Activated naive CD4-positive, alpha-beta T cell treated with anti-CD3 and anti-CD28 coated beads, Interleukin-2, amount 50 U/mL, for 72 hours (primary cell): ENCODE results near the gene SUPT6H. TPM values are rescaled to one million over a fixed set of nuclear protein-coding genes. Genes with fewer than 3 reads are reported as not detected.
"Not testable (repeated sequence)": the region's sequence is repeated elsewhere in the genome, so short reads cannot be mapped to it uniquely, and the experiment has no call there.

Experiments used
- ATAC-seq, 2 donors: fragments of 150-1000 bp; cut with Tn5 transposase; 2 replicates each; pipeline ENCODE4 v1.10.0; 2021; ENCODE audit warnings: mild to moderate bottlenecking in 2 of 2, moderate library complexity in 2 of 2
- DNase-seq, 2 donors: peaks; one replicate each; pipeline ENCODE4 v3.0.0; 2021 to 2022; ENCODE audit warnings: low spot score in 2 of 2
- H3K27ac Mint-ChIP-seq, 2 donors: one replicate each; pipeline ENCODE4 v1.8.0; 2022; ENCODE audit warnings: mild to moderate bottlenecking in 2 of 2, mixed read lengths in 2 of 2
- H3K36me3 Mint-ChIP-seq, 2 donors: one replicate each; pipeline ENCODE4 v1.8.0; 2022; ENCODE audit warnings: mixed read lengths in 2 of 2
- H3K9me3 Mint-ChIP-seq, 2 donors: one replicate each; pipeline ENCODE4 v1.8.0; 2022; ENCODE audit warnings: mixed read lengths in 2 of 2
- total RNA-seq, 2 donors: library from RNA; stranded (reverse); gene quantifications; one replicate each; pipeline ENCODE4 v1.2.3, GENCODE V29; 2022

SUPT6H gene
- total RNA-seq, 2 donors from 2014 or later: 70.0 to 91.8 TPM

GRCh38 chr17:28643983-28644786, 17.8 kb upstream of the SUPT6H start:
- Mint-ChIP-seq H3K9me3 (no peaks in the 10 kb centered on the region), H3K36me3 (peaks cover 32 to 37% of the 10 kb centered on the region in 2 donors), H3K27ac (peak overlapping the region; percentile 89 to 95)
- DNase-seq: peak in 1 of 2 donors; percentile 23
- ATAC-seq: peak; percentile 0 to 1

DNA sequence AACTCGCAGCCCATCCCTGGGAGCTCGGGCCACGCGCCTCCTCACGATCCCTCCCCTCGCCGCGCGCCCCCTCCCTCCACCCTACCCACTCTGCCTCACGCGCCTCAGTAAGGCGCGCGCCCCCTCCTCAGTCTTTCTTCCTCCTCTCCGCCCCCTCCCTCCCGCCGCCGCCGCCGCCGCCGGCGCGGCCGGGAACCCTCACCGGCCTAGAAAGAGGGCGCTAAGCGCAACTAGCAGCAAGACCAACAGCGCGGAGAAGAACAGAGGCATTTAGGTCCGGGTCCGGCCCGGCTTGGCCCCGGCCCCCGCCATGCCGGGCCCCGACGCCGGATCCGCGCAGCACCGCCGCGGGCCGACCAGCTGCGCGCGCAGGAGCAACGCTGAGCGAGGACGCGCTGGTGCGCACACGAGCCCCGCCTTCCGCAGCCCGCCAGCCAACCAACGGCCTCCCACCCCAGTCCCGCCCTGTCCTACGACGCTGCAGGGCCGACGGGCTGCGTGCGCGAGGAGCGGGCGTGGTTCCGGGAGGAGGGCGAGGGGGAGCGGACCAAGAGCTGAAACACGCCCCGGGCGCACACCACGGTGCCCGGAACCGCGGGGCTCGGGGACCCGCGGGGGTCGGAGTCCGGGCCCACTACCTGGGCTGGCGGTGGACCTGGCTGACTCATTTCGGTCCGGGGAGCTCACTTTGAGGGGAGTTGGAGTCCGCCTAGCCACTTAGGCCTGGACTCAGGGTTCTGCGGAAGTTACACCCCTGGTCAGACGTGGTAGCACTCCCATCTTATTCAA, 17.0 kb upstream of the SUPT6H start, which contains the start of gene BLTP2:
BLTP2 (minus strand) TSS at position 372 of the 789 bp plus-strand sequence; CDS start at position 270, 102 bp downstream.
- Mint-ChIP-seq H3K9me3 (no peaks in the 10 kb centered on the region), H3K27ac (peak within 1 kb of the TSS; percentile 89 to 95), H3K36me3 (peaks cover 27 to 32% of the 10 kb centered on the region in 2 donors)
- DNase-seq: peak; percentile 91 to 94
- peak; percentile 98 to 99 for ATAC-seq

DNA sequence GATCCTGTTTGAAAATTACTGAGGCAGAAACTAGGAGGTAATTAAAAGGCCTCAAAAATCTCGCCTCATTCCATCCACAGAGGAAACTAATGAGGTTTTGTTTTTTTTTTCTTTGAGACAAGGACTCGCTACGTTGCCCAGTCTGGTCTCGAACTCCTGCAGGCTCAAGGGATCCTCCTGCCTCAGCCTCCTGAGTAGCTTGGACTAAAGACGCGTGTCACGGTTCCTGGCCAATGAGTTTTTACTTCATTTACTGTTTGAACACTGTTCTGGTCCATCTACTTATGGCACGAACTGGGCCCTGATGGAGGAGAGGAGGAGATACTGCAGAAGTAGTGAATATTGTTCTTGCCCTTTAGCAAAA, 16.4 kb upstream of the SUPT6H start:
- Mint-ChIP-seq H3K27ac (peak overlapping the region; percentile 65 to 95), H3K9me3 (no peaks in the 10 kb centered on the region), H3K36me3 (peaks cover 22 to 28% of the 10 kb centered on the region in 2 donors)
- peak in 1 of 2 donors; percentile 16 for DNase-seq
- ATAC-seq: no peak

DNA sequence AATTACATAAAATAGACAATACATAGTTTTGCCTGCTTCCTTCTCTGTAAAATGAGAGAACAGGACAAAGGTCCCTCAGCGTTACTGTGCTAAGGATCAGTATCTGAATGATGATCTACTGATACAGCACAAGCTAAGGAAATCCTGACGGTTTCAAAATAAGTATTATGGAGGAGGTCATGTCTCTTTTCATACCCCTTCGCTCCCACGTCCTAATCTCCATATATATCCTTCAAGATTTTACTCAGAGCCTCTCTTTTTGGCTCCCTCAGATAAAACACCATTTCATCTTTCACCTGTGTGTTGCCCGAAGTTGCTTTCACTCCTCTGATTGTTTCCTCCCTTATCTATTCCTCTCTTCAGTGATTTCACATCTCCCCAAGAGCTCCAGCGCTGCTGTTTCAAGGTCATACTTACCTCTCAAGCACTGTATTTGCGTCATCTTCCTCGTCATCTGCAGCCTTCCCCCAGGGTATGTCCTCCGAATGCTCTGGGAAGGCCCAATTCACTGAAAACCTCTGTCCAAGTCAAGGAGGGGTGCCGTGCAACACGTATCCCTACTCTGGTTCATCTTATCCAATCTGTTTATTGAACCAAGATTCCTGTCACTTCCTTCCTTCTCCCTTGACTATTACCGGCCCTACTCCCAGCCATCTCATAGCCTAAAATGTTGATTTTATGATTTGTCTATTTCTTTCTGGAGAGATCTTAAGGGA, 15.8 kb upstream of the SUPT6H start:
- Mint-ChIP-seq H3K27ac (peak overlapping the region; percentile 65 to 95), H3K9me3 (no peaks in the 10 kb centered on the region), H3K36me3 (peaks cover 21 to 26% of the 10 kb centered on the region in 2 donors)
- ATAC-seq (no peak), DNase-seq (peak in 1 of 2 donors; percentile 5)

GRCh38 chr17:28648698-28649097, 13.3 kb upstream of the SUPT6H start:
- Mint-ChIP-seq H3K9me3 (no peaks in the 10 kb centered on the region), H3K27ac (peak overlapping the region in 1 of 2 donors; percentile 9), H3K36me3 (peaks cover 8 to 15% of the 10 kb centered on the region in 2 donors)
- no peak for ATAC-seq
- DNase-seq: no peak

GRCh38 chr17:28655160-28655559, 6.8 kb upstream of the SUPT6H start:
- DNase-seq (no peak), ATAC-seq (peak; percentile 63 to 79)
- Mint-ChIP-seq H3K36me3 (peaks cover 5 to 6% of the 10 kb centered on the region in 2 donors), H3K27ac (peak overlapping the region in 1 of 2 donors; percentile 19), H3K9me3 (no peaks in the 10 kb centered on the region)

DNA sequence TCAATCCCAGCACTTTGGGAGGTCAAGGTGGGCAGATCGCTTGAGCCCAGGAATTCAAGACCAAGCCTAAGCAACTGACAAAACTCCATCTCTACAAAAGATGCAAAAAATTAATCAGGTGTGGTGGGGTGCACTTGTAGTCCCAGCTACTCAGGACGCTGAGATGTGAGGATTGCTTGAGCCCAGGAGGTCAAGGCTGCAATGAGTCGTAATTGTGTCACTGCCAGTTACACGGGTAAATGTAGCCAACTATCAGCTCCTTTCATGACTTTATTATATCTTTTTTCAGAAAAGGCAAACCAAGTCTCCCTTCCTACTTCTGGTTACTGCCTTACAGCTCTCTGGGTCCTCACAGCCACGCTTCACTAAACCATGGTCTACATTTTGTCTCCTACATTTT, 4.2 kb upstream of the SUPT6H start:
- no peak for ATAC-seq
- H3K36me3 Mint-ChIP-seq: peaks cover 18 to 26% of the 10 kb centered on the region in 2 donors
- H3K27ac Mint-ChIP-seq: peak overlapping the region in 1 of 2 donors; percentile 24
- DNase-seq: no peak
- no peaks in the 10 kb centered on the region for H3K9me3 Mint-ChIP-seq

DNA sequence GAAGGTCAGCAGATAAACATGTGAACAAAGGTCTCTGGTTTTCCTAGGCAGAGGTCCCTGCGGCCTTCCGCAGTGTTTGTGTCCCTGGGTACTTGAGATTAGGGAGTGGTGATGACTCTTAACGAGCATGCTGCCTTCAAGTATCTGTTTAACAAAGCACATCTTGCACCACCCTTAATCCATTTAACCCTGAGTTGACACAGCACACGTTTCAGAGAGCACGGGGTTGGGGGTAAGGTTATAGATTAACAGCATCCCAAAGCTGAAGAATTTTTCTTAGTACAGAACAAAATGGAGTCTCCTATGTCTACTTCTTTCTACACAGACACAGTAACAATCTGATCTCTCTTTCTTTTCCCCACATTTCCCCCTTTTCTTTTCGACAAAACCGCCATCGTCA, 3.7 kb upstream of the SUPT6H start:
- Mint-ChIP-seq H3K27ac (peak overlapping the region in 1 of 2 donors; percentile 24), H3K36me3 (peaks cover 24 to 31% of the 10 kb centered on the region in 2 donors)
- ATAC-seq, H3K9me3 Mint-ChIP-seq, DNase-seq: not testable (repeated sequence)

DNA sequence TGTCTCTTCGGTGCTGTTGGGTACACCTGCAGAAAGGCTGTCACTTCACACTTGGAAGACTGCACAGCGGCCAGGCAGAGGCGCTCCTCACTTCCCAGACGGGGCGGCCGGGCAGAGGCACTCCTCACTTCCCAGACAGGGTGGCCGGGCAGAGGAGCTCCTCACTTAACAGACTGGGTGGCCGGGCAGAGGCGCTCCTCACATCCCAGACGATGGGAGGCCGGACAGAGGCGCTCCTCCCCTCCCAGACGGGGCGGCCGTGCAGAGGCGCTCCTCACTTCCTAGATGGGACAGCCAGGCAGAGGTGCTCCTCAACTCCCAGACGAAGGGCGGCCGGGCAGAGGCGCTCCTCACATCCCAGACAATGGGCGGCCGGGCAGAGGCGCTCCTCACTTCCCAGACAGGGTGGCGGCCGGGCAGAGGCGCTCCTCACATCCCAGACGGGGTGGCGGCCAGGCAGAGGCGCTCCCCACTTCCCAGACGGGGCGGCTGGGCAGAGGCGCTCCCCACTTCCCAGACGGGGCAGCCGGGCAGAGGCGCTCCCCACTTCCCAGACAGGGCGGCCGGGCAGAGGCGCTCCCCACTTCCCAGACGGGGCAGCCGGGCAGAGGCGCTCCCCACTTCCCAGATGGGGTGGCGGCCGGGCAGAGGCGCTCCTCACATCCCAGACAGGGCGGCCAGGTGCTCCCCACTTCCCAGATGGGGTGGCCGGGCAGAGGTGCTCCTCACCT, 3.1 kb upstream of the SUPT6H start:
- not testable (repeated sequence) for ATAC-seq, DNase-seq, H3K27ac Mint-ChIP-seq, H3K9me3 Mint-ChIP-seq
- H3K36me3 Mint-ChIP-seq: peaks cover 27 to 37% of the 10 kb centered on the region in 2 donors

DNA sequence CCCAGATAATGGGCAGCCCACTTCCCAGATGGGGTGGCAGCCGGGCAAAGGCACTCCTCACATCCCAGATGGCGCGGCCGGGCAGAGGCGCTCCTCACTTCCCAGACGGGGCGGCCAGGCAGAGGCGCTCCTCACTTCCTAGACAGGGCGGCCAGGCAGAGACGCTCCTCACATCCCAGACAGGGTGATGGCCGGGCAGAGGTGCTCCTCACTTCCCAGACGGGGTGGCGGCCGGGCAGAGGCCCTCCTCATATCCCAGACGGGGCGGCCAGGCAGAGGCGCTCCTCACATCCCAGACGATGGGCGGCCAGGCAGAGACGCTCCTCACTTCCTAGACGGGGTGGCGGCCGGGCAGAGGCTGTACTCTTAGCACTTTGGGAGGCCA, 2.5 kb upstream of the SUPT6H start:
- H3K9me3 Mint-ChIP-seq, DNase-seq, ATAC-seq: not testable (repeated sequence)
- Mint-ChIP-seq H3K36me3 (peaks cover 27 to 41% of the 10 kb centered on the region in 2 donors), H3K27ac (peak overlapping the region in 1 of 2 donors; percentile 96)

- DNase-seq (no peak), ATAC-seq (no peak)
- Mint-ChIP-seq H3K9me3 (no peaks in the 10 kb centered on the region), H3K27ac (peak overlapping the region; percentile 96 to 99), H3K36me3 (peaks cover 34 to 41% of the 10 kb centered on the region in 2 donors)
Measured at GRCh38 chr17:28662527-28662829, 473 bp downstream of the SUPT6H start.

GRCh38 chr17:28663723-28664122, 1.7 kb downstream of the SUPT6H start:
- Mint-ChIP-seq H3K27ac (peak overlapping the region; percentile 96 to 99), H3K36me3 (peaks cover 34 to 41% of the 10 kb centered on the region in 2 donors), H3K9me3 (no peaks in the 10 kb centered on the region)
- ATAC-seq (no peak), DNase-seq (no peak)

- H3K9me3 Mint-ChIP-seq: no peaks in the 10 kb centered on the region
- DNase-seq: no peak
- no peak for ATAC-seq
- H3K36me3 Mint-ChIP-seq: peaks cover 29 to 33% of the 10 kb centered on the region in 2 donors
- H3K27ac Mint-ChIP-seq: peak overlapping the region in 1 of 2 donors; percentile 1
Measured at GRCh38 chr17:28665994-28666393, 4.0 kb downstream of the SUPT6H start.

DNA sequence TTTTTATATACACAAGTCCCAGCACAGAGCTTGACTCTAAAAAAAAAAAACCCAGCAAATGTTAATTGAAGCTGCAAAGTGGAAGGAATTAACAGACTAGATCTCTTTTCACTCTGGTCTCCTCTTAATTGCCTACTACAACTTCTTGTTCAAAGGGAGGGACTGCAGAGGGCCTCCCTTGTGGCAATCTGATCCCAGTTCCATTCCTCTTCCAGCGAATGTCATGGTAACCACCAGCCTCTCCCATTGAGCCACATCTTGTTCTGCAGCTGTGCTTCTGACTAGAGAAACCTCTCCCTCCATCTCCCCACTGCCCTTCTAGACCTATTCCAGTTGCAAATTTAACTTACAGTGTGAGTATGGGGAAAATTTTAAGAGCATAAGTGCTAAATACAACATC, 5.9 kb downstream of the SUPT6H start:
- H3K27ac Mint-ChIP-seq: peak overlapping the region in 1 of 2 donors; percentile 63
- DNase-seq (no peak), ATAC-seq (no peak)
- peaks cover 15 to 21% of the 10 kb centered on the region in 2 donors for H3K36me3 Mint-ChIP-seq
- H3K9me3 Mint-ChIP-seq: no peaks in the 10 kb centered on the region

DNA sequence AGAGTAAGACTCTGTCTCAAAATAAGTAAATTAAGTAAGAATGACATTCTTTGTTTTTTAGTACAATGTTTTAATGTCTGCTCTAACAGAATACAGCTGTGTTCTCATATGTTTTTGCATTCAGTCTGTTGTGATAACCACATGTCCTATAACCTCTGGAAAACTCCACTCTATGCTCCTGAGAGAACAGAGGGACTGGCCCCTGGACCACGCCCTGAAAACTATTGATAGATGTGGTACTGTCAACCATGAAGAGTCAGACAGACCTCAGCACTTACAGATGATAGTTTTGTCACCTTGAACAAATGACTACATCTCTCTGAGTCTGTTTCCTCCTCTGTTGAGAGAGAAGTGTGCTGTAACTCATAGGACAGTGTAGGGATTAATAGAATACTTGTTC, 7.9 kb downstream of the SUPT6H start:
- DNase-seq (no peak), ATAC-seq (peak in 1 of 2 donors; percentile 84)
- Mint-ChIP-seq H3K36me3 (peaks cover 14 to 19% of the 10 kb centered on the region in 2 donors), H3K27ac (no peak overlapping the region), H3K9me3 (no peaks in the 10 kb centered on the region)

DNA sequence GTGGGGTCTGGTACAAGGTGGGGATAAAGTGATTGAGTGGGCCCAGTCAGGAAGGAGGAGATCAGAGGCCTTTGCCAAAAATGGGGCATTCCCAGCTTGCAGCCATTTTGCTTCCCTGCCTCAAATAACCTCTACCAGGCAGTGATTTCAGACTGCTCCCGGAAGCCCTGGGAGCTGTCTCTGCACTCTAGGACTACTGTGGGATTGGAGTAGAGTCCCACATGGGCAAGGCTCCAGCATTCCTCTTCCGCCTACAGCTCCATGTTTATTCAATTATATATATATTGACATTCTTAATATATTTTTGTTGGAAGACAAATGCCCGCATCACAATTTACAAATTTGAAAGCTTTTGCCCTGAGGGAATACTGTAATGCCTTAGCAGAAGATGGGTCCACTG, 13.5 kb downstream of the SUPT6H start:
- Mint-ChIP-seq H3K36me3 (peaks cover 19 to 20% of the 10 kb centered on the region in 2 donors), H3K27ac (no peak overlapping the region), H3K9me3 (no peaks in the 10 kb centered on the region)
- DNase-seq: no peak
- ATAC-seq: no peak
